ENCODE measurements around the gene SPATA32.

The SPATA32 gene

DNA sequence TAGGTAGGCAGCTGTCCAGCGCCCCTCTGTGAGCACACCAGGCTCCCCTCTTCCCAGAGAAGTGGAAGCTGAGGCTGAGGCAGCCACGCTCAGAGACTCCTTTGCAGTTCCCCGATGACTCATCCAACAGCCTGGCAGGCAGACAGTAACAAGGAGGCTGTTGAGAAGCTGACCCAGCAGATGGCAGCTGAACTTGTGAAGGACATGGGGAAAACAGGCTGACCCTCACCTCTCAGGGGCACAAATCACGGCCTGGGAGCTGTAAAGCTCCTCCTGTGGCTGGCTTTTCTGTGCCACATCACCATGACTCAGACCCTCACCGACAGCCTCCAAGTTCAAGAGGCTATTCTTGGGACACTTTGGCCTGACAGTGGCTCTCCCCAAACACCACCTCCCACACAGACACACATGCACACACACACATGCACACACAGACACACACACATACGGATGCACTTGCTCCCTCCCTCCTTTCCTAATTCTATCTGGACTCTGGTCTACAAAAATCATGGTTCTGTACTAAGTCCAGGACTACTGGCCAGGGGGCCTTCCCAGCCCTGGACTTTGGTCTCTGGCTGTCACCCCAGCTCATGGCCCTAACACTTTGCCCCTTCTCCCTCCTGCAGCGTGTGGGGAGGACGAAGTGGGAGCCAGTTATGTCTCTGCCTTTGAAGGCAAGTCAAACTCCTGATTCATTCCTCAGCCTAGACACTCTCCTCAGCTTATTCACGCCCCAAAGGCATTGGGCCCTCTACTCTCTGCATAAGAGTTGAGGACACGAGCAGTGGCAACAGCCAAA, 31.7 kb upstream of the SPATA32 start:
- DNase-seq = peak; percentile 24

- no peak for DNase-seq
These were observed 31.0 kb upstream of the SPATA32 start for GRCh38 chr17:45292696-45293412.

DNA sequence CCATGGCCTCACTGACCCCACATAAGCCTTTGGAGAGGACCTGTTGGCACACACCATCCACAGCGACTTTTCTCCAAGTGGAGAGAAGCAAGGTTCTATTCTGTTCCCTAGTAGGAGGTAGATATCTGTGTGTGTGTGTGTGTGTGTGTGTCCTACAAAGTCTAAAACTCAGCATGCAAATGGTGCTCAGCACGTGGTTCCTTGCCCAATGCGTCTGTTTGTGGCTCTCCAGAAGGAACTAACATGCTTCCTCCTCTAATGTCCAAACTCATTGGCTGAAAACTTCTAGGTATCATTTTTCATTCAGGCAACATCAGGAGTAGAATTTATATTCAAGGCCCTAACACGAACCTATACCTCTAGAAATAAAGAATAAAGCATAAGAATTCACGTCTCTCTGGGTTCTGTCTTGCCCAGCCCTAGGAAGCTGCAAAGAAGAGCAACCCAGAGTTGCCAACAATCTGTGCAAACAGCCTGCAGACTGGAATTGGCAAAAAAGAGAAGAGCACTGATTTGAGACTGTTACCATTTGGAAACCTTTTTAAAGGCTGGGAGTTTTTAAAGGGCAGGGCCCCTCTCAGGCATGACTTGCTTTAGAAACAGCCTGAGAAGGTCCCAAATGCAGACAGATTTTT, 29.4 kb upstream of the SPATA32 start:
- DNase-seq = no peak

- DNase-seq = no peak
These were observed 28.4 kb upstream of the SPATA32 start for GRCh38 chr17:45290269-45290765.

GRCh38 chr17:45289301-45290268, 27.7 kb upstream of the SPATA32 start:
- DNase-seq = no peak

DNA sequence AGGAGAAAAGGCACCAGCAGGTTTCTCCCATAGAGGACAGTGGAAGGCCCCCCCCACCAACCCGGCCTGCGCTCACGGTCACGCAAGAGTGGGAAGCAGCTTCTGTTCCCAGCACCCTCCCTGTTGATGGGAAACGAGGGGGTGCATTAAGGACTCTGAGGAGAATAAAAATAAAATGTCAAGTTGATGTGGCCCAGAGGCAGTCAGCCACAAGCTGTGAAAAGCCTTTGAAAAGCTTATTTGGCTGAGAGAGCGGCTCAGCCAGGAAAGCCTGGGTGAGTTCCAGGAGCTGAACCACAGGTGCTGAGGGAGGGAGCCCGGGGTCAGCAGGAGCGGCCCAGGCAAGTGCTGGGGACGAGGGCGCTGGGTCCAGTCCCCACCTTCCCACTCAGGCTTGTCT, 26.9 kb upstream of the SPATA32 start:
- no peak for DNase-seq

- no peak for DNase-seq
These were observed 25.9 kb upstream of the SPATA32 start for GRCh38 chr17:45287526-45288500.

DNA sequence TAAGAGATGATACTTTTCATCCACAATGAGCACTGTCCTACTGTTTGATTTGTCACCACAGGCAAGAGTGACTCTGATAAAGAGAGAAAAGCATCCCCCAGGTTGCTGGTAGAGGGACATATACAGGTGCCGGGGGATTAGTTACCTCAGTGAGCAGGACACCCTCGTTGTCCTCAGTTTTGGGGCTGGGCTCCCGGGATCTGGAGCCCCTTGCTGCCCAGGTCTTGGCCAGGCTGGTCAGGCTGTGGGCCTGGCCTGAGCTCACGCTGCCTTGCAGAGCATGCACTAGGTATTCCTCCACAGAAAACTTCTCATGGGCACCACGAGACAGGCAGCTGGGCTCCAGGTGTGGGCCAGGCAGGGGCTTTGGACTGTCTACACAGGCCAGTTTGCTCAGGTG, 24.4 kb upstream of the SPATA32 start:
- DNase-seq = no peak

- no peak for DNase-seq
These were observed 22.6 kb upstream of the SPATA32 start for GRCh38 chr17:45284176-45285140.

DNA sequence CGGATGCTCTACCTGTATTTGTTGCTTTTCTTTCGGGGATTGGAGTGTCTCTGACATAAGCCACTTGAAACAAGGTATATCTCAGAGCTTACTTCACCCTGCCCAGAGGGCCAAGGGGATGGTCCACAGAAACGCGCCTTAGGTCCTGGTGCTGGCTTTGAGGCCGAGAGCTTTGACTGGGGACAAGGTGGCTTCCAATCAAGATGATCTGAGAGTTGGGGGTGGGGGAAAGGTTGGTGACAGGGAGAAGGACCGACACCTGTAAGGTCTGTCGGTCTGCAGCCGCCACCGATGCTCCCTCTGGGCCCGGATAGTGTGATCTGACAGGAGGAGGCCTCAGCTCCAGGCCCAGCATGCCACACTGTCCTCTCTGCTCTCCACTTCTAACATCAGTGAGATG, 21.8 kb upstream of the SPATA32 start:
- DNase-seq = no peak

DNA sequence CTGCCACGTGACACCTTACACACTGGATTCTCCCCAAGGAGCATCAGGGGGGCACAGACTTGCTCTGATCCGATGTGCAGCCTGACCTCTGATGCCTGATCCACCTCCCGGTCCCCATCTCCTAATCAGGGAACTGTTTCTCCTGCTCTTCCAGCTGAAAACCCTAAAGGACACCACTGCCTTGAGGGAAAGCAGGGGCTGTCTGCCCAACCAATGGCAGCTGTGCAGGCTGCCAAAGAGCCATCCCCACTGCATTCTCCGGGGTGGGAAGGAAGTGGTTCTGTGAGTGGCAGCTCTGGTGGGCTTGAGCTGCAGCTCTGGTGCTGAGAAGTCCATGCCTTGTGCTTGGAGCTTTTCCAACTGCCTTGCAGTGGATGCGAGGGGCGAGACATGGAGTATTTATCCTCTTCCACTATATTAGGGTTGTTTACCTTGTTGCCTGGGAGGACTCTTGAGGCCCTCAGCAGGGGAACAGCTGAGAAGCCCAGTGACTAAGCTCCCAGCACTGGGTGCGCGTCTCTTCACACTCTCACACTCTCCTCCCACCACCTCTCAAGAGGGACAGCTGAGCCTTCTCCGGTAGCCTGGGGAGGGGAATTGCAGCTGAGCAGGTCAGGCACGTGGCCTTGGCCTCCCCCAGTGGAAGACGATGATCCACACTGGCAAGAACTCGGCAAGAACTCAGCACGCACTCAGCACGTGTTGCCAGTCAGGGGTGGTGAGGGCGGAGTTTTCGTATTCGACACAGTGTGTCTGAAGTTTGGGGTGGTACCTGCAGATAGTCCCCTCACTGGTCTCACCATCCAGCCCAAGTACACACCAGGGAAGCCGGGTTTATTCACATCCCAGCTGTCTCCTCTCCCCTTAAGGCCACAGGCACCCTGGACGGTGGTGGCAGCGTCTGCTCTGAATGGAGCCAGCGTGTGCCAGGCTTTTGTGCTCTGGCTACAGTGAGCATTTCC, 21.1 kb upstream of the SPATA32 start:
- DNase-seq = no peak

DNA sequence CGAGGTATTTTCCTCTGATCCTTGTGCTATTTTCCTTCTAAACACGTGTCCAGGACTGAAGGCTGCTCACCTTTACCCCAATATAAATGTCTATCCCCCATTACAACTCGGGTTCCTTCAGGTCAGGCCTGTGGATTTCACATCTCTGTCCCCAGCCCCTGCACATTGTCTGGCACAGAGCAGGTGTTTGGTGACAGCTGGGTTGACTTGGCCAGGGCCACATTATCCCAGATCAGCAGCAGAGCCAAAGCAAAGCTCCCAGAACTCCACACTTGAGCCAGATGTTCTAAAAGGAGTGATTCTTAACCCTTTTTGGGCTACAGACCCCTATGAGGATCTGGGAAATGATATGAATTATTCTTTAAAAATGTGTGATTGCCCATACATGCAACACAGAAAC, 18.0 kb upstream of the SPATA32 start:
- no peak for DNase-seq

GRCh38 chr17:45277992-45278391, 16.1 kb upstream of the SPATA32 start:
- no peak for DNase-seq

GRCh38 chr17:45277216-45277849, 15.4 kb upstream of the SPATA32 start:
- no peak for DNase-seq

DNA sequence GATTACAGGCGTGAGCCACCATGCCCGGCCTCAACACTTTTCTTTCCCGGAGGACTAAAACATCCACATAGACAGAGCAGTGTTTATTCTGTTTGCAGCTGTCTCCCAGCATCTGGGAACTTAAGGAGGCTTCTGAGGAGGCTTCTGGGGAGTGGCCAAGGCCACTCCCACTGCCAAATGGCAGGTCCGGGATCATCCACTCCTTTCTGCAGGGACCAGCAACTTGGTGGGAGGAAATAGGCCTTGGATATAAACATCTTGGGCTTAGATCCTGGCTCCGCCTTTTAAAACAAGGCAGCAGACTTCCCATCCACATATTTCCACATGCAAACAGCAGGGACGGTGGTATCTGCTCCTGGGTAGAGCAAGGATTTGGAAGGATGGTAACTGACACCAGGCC, 14.1 kb upstream of the SPATA32 start:
- no peak for DNase-seq

DNA sequence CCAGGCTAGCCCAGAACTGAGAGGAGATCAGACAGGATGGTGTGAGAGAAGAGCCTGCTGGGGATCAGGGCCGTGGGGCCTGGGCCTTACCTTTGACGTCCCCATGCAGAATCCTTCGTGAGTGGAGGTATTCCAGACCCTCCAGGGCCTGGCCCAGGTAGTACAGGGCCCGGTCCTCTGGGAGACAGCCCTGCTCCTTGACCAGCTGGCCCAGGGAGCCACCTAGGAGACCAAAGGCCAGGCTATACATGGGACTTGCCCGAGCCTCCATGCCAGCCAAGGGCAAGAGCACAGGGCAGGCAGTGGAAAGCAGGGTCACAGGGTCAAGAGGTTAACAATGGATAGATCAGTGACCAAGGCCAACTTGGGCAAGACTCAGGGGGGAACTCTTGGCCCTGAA, 12.1 kb upstream of the SPATA32 start:
- no peak for DNase-seq

DNA sequence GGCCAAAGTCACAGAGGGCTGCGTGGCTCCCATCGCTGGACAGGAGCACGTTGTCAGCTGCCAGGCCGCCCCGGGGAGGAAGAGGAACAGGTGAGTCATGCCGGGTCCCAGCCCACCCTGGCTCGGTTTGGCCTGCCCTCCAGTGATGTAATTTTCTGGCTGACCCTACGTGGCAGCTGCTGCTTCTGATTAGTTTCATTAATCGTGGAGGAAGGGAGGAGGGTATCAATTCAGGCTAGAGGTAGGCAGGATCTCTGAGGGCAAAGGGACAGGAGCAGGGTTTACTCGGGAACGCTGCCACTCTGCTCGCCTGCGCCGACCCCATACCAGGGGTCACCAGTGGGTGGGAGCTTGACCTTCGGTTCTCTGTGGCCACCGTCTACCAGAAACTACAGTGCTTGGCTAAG, 11.7 kb upstream of the SPATA32 start:
- DNase-seq = no peak

DNA sequence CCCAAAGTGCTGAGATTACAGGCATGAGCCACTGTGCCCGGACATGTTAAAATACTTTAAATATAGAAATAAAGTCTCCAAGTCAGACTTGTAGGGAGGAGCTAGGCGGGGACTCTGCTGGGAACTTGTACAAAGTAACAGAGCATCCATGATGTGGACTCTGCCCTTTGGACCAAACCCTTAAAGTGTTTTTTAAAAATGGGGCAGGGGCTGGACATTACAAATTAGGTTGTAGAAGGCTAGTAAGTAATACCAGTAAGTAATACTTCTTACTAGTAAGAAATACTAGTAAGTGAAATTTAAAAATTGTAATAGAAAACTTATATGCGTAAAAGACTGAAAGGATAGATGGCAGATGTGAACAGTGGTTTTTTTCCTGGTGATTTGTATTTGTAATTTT, 9.7 kb upstream of the SPATA32 start:
- no peak for DNase-seq

Measured in GOT3 (cell line).